HG03442 (cell line): ENCODE measurements around the gene RGS12.
"Not testable (repeated sequence)": the region's sequence is repeated elsewhere in the genome, so short reads cannot be mapped to it uniquely, and the experiment has no call there.

Experiments
- ATAC-seq: cut with Tn5 transposase; IDR thresholded peaks from one replicate; pipeline ENCODE4 v1.9.1; 2021; ENCODE audit warnings: mild to moderate bottlenecking, moderate library complexity; ENCODE audit not compliant: unreplicated experiment

The RGS12 gene

DNA sequence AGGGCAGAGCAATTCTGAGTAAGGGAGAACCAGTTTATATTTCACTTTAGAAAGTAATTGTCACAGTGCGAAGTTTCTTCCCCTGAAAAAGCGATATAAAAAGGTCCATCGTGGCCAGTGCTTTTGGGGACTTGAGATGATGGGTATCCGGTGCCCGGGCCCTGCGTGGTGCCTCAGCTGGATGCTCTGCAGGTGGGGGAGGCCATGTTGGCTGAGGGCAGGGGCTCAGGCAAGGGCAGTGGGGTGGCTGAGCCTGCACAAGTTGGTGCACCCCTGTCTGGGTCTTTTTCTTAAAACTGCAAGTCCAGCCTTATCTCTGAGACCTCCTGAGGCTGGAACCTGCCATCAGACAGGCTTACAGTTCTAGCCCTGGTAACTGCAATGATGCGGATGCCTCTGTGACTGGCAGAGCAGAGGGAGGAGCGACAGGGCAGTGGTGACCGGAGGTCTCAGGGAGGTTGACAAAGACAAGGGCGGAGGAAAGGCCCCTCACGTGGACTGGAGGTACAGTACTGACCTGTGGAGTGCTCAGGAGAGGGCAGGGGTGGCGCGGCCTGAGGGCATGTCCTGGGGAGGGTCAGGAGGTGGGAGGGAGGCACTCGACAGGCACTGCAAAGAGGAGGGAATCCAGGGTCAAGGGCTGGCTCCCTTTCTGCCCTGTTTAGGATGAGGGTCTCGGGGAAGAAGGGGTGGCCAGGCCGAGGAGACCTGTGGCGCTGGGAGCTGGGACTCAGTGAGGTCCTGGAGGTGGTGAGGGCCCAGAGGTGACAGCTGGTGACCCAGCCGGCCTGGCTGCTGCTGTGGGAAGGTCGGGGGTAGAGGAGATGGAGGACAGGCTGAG is 1.8 kb downstream of the RGS12 start:
- no peak for ATAC-seq

DNA sequence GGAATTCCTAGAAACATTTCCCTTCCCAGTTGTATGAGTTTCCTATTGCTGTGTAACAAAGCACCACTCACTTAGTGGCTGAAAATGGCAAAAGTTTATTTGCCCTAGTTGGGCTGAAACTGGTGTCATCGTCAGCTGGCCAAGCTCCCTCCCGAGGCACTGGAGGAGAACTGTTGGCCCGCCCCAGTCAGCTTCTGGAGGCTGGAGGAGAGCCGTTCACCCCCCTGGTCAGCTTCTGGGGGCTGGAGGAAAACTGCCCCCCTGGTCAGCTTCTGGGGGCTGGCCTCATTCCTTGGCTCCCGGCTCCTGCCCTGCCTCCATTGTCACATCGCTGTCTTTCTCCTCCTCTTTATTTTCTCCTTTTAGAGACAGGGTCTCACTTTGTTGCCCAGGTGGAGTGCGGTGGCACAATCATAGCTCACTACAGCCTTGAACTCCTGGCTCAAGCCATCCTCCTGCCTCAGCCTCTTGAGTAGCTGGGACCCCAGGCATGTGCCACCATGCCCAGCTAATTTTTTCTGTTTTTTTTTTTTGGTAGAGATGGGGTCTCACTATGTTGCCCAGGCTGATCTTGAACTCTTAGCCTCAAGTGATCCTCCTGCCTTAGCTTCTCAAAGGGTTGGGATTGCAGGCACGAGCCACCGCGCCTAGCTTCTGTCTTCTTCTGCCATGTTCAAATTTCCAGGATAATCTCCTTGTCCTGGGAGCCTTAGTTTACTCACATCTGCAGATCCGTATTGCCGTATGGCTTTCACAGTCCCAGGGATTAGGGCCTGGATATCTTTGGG is 3.2 kb downstream of the RGS12 start:
- no peak for ATAC-seq

DNA sequence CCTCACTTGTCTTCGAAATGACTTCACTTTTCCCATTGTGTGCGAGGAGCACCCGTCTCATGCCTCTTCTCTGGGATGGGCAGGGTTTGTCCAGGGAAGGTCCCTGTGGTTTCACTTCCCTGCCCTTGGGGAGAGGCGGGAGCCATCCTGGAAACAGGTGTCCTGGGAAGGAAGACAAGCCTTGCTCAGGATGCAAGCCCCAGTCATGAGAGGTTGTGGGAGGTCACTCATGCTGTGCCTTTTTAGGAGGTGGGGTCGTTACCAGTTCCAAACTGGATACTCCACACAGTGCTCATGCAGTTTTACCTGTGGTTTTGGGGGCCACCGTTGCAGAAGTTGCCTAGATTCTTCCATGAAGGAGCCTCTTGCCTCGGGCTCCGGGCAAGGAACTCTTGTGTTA is 3.8 kb downstream of the RGS12 start:
- no peak for ATAC-seq

DNA sequence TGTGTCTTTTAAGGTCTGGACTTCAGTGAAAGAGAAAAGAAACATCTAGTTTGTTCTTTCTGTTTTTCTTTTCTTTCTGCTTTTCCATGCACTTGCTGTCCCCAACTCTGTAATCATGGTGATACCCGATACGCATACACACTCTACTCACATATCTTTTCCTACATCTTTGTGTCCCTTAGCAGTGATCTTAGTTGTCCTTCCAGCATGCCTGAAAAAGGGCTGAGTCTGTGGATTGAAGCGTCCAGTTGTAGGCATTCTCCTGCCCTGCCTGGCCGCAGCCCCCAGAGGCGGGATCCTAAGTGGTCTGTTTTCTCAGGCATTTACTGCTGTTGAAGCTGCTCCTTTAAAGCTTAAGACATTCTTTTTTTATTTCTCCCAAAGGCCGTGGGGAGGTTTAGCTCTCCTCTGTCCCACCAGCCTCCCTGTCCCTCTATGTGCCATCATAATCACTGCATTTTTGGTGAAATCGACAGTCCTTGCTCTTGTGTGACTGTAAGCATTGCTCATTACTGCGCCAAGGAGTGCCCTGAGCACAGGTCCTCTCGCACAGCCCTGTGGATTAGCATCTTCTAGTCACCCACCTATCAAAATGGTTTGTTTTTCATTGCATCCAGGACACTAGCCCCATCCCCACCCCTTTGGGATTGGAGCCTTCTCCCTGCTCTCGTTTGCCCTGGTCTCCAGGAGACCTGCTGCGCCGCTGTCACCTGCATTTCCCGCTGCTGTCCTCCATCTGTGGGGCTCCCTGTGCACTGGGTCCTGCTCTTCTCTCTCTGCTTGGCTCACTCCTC is 4.4 kb downstream of the RGS12 start:
- ATAC-seq = no peak

DNA sequence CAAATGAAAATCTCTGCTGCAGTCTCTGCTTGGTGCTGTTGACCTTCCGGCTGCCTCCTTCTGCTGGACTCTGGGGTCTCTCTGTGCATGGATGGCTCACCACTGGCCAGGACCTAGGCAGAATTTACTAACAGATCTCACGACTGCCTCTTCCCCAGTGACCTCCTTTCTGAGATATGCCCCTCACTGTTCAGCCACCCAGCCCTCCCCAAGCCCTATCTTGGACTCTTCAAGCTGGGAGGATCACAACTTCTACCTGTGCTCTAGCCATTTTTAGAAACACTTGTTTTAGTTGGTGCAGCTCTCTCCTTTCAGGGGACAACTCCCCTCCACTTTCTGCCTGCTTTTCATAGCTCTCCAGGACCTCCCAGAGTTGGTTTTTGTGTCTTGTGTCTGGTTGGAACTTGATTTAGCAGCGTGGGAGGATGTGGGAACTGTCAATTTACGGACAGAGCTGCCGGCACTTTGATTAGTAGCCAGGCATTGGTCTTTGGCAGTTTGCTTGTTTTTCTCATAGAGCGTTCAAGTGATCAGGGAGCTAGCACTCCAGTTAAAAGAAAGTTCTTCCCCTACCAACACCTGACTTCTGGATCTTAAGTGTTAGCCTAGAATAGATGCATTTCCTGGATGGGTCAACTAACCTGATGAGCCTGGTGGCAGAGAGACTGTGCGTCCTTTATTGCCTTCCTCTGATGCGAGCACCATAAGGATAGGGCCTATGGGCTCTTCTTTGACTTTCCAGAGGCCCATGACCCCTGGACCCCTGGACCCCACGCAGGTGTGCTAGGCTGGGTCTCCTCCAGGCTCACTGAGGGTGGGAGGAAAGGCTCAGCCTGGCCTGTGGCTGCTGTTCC is 6.5 kb downstream of the RGS12 start:
- ATAC-seq = no peak

DNA sequence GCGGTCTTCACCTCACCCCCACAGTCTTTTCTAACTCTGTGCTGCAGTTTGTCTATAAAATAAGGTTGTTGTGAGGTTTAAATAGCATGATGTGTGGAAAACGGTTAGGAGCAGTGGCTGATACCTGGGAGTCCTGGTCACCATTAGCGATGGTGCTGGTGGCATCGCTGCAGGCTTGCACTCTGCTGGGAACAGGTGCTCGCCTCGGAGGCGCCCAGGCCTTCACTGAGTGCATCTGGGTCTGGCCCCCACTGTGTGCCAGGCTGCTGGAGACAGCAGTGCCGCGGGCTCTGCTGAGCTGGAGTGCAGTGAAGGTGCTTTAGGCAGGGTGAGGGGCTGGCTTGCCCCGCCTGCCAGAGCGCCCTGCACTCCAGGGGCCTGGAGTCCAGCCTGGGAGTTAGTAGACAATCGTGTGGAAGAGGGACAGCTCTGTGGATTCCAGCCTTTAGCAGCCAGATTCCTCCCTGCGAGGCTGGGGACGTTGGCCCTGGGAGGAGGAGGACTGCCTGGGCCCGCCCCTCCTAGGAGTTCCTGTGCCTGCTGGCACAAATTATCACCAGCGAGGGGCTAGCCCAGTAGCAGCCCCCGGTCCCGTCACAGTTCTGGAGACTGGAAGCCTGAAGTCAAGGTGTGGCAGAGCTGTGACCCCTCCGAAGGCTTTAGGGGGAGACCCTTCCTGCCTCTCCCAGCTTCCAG is 7.3 kb downstream of the RGS12 start:
- no peak for ATAC-seq

DNA sequence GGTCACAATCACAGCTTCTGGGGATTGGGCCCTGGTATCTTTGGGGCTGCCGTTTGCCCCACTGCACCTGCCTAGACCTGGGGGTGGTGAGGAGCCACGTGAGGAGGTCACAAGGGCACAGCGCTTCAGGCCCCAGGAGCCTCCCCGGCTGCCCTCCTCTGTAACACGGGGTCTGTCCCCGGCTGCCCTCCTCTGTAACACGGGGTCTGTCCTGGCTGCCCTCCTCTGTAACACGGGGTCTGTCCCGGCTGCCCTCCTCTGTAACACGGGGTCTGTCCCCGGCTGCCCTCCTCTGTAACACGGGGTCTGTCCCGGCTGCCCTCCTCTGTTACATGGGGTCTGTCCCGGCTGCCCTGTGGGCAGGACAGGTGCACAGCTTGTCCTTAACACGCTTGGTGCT is 8.1 kb downstream of the RGS12 start:
- not testable (repeated sequence) for ATAC-seq

DNA sequence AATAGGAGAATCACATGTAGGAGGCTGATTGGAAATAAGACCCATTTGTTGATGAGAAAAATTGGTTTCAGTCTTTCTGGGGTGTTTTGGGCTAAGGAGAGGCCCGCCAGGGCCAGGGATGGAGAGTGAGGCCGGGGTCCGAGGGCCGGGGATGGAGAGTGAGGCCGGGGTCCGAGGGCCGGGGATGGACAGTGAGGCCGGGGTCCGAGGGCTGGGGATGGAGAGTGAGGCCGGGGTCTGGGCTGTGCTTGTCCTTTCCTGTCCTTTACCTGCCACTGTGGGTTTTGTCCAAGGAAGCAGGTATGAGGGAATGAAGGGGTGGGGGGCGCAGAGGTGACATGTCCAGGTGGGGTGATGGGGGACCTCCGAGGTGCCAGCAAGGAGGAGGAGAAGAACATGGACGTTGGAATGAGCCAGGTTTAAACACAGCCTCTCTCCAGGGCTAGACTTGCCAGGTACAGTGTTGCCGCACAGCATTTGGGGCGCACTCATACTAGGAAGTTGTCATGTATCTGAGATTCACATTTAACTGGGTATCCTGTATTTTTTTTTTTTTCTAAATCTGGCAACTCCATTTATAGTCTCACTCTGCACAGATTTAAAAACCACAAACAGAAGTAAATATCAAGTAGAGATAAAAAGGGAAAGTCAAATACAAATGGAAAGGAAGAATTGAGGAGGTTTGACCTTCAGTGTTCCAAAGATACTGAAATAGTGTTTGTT is 8.8 kb downstream of the RGS12 start:
- ATAC-seq = no peak

DNA sequence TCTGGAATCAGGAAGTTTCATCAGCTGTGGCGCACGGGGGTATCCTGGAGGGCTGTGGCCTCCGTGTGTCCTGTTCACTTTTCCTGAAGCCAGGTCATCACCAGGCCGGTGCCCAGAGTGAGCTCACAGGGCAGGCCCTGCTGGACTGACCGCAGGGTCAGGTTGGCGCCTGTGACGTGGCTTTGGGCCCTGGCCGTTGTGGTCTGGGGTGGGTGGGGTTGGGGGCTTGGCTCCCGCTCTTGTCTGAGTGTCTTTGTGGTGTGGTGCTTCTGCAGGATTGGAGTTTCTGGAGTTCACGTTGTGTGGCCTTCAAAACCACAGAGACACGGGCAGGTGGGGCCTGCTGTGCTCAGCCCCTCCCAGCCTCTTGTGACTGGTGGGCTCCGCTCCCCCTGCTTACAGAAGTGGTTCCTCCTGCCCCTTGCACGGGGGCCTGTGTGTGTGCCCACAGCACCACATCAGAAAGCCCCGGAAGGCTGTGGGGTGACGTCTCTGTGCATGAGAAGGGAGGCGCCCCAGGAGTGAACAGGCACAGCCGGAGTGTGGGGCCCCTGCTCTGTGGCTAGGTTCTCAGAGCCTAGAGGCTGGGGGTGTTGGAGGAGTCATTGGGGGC is 9.5 kb downstream of the RGS12 start:
- ATAC-seq = no peak

DNA sequence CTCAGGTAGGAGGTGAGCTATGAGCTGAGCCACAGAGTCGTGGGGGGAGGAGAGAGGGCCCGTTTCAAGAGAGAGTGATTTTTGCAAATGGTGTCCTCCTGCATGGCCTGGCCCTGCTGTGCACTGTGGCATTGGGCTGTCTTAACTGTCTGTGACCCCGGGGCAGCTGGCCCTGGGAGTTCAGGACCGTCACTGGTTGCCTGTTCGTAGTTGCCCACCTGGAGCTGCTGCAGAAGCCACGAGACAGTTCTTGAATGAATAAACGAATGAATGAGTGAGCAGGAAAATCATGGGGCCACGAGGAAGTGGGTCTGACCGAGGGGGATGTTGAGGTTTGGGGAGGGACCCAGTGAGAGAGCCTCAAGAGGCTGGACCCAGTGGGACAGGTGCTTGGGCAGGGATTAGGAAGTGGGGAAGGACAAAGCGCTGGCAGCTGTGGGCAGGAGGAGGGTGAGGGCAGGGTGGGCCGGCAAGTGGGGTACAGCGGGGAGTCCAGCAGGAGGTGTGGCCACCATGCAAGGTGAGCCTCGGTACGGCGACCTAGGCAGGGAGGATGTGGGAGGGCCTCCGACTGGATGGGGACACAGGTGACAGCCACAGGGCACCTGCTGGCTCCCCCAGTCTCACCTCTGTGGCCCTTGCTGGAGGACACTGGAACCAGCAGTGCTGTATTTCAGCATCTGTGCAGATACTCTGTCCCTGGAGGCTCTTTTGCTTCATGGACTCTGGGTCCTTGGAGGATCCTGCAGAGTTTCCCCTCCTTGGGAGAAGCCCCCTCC is 10.2 kb downstream of the RGS12 start:
- ATAC-seq = no peak

DNA sequence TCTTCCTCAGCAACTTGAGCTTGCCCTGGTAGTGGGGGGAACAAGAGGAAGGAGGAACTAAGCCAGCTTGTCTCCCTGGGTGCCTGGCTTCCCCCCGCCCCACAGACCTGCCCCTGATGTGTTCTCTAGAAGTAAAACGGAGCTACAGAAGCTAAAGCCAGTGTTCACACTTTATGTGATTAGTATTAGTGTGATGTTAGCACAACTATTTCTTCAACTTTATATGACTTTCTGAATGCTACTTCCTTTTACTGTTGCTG is 10.7 kb downstream of the RGS12 start:
- no peak for ATAC-seq

DNA sequence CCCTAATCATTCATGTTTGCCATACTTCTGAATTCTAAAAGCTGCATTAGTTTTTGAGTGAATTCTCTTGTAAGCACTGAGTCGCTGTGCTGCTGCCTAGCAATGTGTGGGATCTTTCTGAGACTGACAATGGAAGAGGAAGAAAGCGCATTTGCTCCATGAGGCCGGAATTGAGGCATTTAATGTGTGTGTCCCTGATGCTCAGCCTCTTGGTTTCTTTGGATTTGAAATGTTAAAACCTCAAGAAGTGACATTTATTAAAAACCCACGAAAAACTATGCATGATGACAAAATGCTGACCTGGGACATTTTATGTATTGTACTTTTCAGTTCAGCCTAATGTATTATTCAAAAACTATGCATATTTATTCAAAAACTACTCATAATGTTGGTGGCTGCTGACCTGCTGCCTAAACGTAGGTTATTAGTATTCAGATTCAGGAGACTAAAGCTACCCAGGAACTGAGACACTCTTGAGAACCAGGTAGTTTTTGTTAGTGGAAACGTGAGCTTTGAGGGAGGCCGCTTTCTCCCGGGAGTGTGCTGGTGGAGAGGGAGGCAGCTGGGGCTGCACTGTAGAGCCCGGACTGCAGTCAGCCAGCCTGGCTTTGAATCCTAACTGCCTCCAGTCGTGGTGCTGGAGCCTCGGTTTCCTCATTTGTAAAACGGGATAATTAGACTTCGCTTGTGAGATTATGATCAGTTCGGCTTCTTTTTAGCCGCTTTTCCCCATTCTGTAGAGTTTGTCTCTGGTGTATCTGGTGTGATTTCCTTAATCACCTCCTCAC is 11.3 kb downstream of the RGS12 start:
- no peak for ATAC-seq

DNA sequence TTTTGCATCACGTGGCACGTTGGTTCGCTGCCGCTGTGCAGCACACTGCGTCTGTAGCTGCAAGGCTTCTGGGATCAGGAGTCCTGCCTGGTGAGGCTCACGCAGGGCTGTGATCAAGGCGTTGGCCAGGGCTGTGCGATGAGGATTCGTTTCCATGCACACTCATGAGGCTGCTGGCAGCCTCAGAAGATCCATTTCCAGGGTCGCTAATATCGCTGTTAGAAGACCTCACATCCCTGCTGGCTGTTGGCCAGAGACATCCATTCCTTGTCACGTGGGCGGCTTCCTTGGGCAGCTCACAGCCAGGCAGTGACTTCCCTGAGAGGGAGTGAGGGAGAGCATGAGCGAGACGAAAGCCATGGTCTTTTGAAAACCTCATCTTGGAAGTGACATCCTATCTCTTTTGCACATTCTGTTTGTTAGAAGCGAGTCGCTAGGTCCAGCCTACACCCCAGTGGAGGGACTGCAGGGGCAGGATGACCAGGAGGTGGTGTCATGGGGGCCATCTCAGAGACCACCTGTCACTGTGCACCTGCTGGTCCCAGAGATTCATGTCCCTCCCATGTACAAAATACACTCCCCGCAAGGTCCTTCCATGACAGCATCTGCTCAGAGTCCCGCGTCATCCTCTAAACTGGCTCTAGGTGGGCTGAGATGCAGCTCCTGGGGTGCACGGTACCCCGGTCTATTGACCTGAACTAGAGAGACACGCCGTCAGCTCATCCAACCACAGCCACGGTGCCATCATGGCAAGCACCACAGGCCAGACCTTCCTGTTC is 12.2 kb downstream of the RGS12 start:
- no peak for ATAC-seq

DNA sequence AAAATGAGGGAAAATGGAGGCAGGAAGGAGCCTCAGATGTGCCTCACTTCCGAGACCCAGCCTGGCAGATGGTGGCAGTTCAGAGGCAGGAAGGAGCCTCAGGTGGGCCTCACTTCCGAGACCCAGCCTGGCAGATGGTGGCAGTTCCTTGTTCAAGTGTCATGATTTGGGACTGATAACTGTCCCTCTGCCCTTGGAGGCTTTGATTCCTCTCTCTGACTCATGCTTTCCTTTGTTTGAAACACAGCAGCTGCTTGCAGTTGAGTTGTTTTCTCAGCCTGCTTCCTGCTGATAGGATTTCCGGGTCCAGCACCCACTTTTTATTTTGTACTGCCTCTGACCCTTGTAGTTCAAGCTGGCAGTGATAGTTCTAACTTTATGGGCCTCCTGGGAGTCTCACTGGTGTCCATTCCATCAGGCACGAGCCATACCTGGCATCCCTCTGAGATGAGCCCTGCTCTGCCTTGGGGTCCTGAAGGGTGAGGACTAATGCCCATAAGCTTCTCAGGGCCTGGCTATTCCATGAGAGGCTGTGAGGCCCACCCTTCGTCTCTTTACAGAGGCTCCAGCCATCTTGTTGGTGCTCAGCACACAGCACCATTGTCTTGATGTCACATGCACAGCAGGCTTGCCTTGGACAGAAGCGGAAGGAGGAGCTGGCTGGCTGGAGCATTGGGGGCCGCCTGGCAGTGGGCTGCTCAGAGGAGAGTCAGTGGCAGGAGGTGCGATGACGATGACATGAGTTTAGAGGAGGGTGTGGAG is 13.0 kb downstream of the RGS12 start:
- no peak for ATAC-seq

DNA sequence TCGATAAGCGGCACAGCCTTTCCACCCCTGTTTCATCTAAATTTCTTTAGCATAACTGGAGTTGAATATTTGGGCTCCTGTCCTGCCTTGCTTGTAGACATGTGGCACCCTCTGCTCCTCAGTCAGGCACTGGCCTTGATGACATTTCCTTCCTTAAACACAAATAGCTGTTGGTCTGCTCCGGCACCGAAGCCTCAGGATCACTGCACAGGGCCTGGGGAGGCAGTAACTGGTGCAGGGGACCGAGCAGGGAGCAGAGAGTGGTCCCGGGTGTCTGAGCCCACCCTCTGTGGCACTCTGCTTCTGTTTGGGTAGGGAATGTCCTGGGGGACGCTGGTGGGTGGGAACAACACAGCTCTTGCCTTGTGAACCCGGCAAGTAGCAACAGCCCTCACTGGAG is 13.6 kb downstream of the RGS12 start:
- no peak for ATAC-seq

DNA sequence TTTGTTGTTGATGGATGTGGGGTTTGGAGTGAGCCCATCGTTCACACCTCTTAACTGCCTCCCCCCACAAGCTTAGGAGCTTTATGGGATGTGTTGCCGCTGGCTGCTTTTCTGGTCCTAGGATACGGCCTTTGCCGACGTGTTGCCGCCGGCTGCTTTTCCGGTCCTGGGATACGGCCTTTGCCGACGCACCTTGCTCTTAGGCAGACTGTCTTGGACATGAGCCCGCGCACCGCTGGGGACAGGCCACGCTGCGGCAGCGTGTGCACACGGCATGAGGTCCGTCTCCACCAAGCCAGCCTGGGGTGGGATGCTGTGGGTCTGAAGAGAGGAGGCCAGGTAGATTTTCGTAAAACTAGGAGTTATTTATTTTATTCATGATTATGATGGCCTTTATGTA is 14.2 kb downstream of the RGS12 start:
- ATAC-seq = no peak
